Lung (tissue), 11 donors: ENCODE measurements around the gene LOC128125822.

Experiments used
- ATAC-seq: fragments of 200-7000 bp; cut with Tn5 transposase; one replicate; pipeline ENCODE4 v1.9.1; 2020; ENCODE audit warnings: moderate number of reproducible peaks; ENCODE audit not compliant: insufficient read depth, low FRiP score
- DNase-seq, 3 donors: peaks; one replicate each; pipeline ENCODE4 v3.0.0-alpha.2; 2013 to 2017
- H3K27ac ChIP-seq, 2 donors: one replicate each; pipeline ENCODE4 v1.5.1; 2013; ENCODE audit warnings: mild to moderate bottlenecking in 2 of 2, moderate library complexity in 2 of 2, control low read depth in 1 of 2, inconsistent platforms in 1 of 2, low read depth in 1 of 2, low read length in 1 of 2
- H3K27me3 ChIP-seq, 3 donors: one replicate each; pipeline ENCODE4 v1.5.1; 2013; ENCODE audit warnings: low read length in 2 of 3; ENCODE audit not compliant: control insufficient read depth in 3 of 3, insufficient read depth in 3 of 3
- H3K36me3 ChIP-seq, 4 donors: one replicate each; pipeline ENCODE4 v1.5.1; 2013; ENCODE audit warnings: low read length in 4 of 4, mild to moderate bottlenecking in 1 of 4, moderate library complexity in 1 of 4; ENCODE audit not compliant: control insufficient read depth in 4 of 4, insufficient read depth in 4 of 4
- H3K4me1 ChIP-seq, 5 donors: one replicate each; pipeline ENCODE4 v1.5.1; 2013; ENCODE audit warnings: low read length in 5 of 5, mild to moderate bottlenecking in 2 of 5, moderate library complexity in 1 of 5; ENCODE audit not compliant: control insufficient read depth in 5 of 5, insufficient read depth in 5 of 5
- H3K4me3 ChIP-seq: one replicate; pipeline ENCODE4 v1.5.1; 2013; ENCODE audit warnings: mild to moderate bottlenecking, control low read depth, moderate library complexity
- H3K9ac ChIP-seq, 2 donors: one replicate each; pipeline ENCODE4 v1.5.1; 2013; ENCODE audit warnings: low read length in 2 of 2, control low read depth in 1 of 2; ENCODE audit not compliant: insufficient read depth in 1 of 2
- H3K9me3 ChIP-seq, 4 donors: one replicate each; pipeline ENCODE4 v1.5.1; 2013; ENCODE audit warnings: low read length in 3 of 4, mild to moderate bottlenecking in 1 of 4, moderate library complexity in 1 of 4; ENCODE audit not compliant: control insufficient read depth in 4 of 4, insufficient read depth in 3 of 4
- CTCF ChIP-seq: IDR thresholded peaks from 2 replicates; pipeline ENCODE4 v1.5.1; 2012; ENCODE audit warnings: mild to moderate bottlenecking; ENCODE audit errors: control extremely low read depth, extremely low read depth
- WGBS, 2 donors: extraction: QIAGEN DNeasy Blood & Tissue Kit; methylation state at CpG; one replicate each; pipeline ENCODE4 v1.1.7; 2013; 5-methylcytosine and 5-hydroxymethylcytosine counted together
- donor health status: control.
- donor health status: control.
- donor health status: Bipolar disorder and iron deficiency.
- donor health status: healthy.
- donor health status: DM: yes; HTN: yes; CAD: no.

LOC128125822 gene

GRCh38 chr6:63592886-63593285 is 20.6 kb downstream of the LOC128125822 start:
- Histone ChIP-seq H3K27ac (no peak overlapping the region), H3K9me3 (no peaks in the 10 kb centered on the region), H3K9ac (no peak overlapping the region), H3K36me3 (no peaks in the 10 kb centered on the region), H3K4me3 (no peak overlapping the region), H3K4me1 (no peaks in the 10 kb centered on the region), H3K27me3 (no peaks in the 10 kb centered on the region)
- ATAC-seq (no peak), DNase-seq (no peak)
- TF ChIP-seq CTCF = no peak
- 95 to 96% methylated on average over 7 of the region's 7 CpGs for WGBS, 2 donors

GRCh38 chr6:63597141-63598048 is 25.1 kb downstream of the LOC128125822 start:
- no peaks in the 10 kb centered on the region for H3K4me1 ChIP-seq
- no peak overlapping the region for H3K27ac ChIP-seq
- no peak for TF ChIP-seq CTCF
- ATAC-seq (peak; percentile 27), DNase-seq (no peak)
- no peak overlapping the region for H3K4me3 ChIP-seq
- no peaks in the 10 kb centered on the region for H3K9me3 ChIP-seq
- 49 to 59% methylated on average over 6 of the region's 6 CpGs for WGBS, 2 donors
- no peaks in the 10 kb centered on the region for H3K36me3 ChIP-seq
- H3K27me3 ChIP-seq = no peaks in the 10 kb centered on the region
- H3K9ac ChIP-seq = peak overlapping the region in 1 of 2 donors; percentile 83

- peak; percentile 78 for TF ChIP-seq CTCF
- H3K27ac ChIP-seq = no peak overlapping the region
- H3K4me1 ChIP-seq = no peaks in the 10 kb centered on the region
- peak overlapping the region; percentile 2 for H3K4me3 ChIP-seq
- 3 to 7% methylated on average over 23 of the region's 23 CpGs for WGBS, 2 donors
- H3K27me3 ChIP-seq = no peaks in the 10 kb centered on the region
- ATAC-seq = peak; percentile 91
- H3K9ac ChIP-seq = peak overlapping the region in 1 of 2 donors; percentile 83
- DNase-seq = peak; percentile 76 to 84 (median 83)
- H3K9me3 ChIP-seq = no peaks in the 10 kb centered on the region
- no peaks in the 10 kb centered on the region for H3K36me3 ChIP-seq
These were observed 26.1 kb downstream of the LOC128125822 start for GRCh38 chr6:63598049-63599036.
